GM19467 (cell line): ENCODE measurements around the gene NCOA6.
"Not testable (repeated sequence)": the region's sequence is repeated elsewhere in the genome, so short reads cannot be mapped to it uniquely, and the experiment has no call there.

ENCODE experiments used
- ATAC-seq: cut with Tn5 transposase; IDR thresholded peaks from one replicate; pipeline ENCODE4 v1.9.1; 2021; ENCODE audit warnings: mild to moderate bottlenecking, moderate library complexity; ENCODE audit not compliant: unreplicated experiment

Gene NCOA6

DNA sequence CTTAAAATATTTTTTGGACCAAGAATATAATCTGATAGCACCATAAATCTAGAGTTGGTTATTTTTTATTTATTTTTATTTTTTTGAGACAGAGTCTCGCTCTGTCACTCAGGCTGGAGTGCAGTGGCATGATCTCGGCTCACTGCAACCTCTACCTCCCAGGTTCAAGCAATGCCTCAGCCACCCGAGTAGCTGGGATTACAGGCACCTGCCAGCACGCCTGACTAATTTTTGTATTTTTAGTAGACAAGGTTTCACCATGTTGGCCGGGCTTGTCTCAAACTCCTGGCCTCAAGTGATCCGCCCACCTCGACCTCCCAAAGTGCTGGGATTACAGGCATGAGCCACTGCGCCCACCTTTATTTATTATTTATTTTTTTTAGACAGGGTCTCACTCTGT lies 45.2 kb downstream of the NCOA6 start:
- ATAC-seq = not testable (repeated sequence)

- no peak for ATAC-seq
These were observed 49.3 kb downstream of the NCOA6 start for GRCh38 chr20:34776177-34776576.

DNA sequence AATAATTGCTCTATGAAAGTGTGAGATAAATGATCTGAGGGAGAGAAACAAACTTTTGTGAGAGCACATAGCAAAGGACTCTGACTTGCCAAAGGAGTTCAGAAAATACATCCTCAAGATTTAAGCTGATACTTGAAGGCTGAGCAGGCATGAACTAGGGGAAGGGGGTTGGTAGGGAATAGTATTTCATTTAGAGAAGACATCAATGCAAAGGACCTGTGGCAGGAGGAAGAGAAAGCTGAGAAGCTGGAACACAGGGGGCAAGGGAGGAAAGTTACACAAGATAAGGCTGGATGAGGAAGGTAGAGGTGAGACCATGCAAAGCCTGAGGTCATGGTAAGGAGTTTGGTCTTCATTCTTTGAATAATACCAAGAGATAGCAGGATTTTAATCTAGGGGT lies 50.6 kb downstream of the NCOA6 start:
- no peak for ATAC-seq

DNA sequence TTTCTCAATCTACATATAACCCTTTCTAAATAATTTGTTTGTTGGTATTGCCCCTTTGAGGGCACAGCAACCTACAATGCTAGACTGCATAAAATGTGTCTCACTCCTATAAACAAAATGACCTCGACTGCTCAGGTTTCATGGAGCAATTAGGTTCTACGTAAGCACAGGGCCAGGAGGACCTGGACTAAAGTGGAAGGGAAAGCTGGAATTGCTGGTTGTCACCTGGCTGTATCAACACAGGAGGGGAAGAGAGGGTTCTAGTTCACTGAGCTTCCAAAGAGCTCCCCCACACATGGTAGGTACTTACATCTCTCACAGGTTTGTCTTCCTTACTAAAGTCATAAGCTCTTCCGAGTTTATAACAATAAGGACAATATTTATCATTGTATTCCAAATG lies 51.0 kb downstream of the NCOA6 start:
- no peak for ATAC-seq

DNA sequence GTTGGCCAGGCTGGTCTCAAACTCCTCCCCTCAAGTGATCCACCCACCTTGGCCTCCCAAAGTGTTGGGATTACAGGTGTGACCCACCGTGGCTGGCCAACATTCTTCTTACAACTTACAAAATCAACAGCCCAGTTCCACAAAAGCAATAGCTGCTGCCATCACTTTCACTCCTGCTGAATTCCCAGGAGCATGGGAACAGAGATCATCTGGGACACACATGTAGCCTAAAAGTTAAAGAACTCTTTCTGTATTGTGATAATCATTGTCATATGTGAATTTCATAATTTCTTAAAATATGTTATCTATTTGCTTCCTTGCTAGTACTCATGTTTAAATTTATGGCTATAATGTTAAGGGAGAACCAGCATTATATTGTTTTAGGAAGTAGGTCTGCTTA lies 51.7 kb downstream of the NCOA6 start:
- no peak for ATAC-seq

DNA sequence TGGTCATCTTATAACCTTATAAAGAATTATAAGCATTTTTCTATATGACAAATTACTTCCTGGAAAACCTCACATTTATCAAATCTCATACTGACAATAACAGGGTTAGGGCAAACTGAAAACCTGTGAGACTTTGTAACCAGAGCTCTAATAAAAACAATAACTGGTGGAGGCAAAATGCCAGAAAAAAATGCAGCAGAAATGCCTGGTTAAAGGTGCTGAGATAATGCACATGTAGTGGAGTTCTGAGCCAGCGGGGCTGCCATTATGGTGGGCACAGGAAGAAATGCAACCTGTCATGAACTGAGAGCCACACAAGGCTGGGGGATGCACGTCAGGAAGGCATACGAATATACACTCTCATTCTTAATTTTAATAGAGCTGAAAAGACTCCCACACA lies 53.0 kb downstream of the NCOA6 start:
- no peak for ATAC-seq

DNA sequence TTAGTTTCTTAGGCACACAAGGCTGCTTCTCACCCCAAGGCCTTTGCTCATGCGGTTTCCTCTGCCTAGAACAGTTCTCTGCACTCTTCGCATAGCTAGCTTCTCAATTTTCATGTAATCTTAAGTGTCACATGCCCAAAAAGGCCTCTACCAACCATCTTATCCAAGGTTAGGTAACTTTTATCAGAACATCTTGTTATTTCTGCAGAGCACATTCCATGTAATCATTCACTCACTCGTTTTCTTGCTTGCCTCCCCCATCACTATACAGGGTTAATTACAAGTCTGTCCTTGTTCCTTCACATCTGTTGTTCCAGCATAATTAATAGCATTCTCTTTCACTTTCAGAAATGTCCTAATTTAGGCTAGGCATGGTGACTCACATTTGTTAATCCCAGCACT lies 53.8 kb downstream of the NCOA6 start:
- no peak for ATAC-seq

DNA sequence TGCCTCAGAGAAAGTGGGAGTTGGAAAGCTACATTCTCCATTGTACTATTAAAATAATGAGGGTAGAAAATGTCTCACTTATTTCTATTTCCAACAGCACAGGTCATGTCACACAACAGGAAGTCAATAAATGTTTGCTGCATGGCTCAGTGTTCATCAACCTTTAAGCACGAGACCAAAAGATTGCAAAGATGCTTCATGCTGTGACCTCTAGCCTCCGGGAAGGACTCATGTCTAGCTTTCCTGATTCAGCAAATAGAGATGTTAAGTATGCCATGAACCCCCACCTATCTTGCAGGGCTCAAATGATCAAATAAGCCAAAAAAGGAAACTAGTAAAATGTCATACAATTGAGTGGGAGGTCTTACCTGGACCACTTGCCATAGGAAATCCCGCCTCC lies 57.4 kb downstream of the NCOA6 start:
- ATAC-seq = no peak

- no peak for ATAC-seq
These were observed 63.4 kb downstream of the NCOA6 start for GRCh38 chr20:34762031-34762555.

GRCh38 chr20:34755367-34755766 lies 70.1 kb downstream of the NCOA6 start:
- no peak for ATAC-seq

- no peak for ATAC-seq
These were observed 70.8 kb downstream of the NCOA6 start for GRCh38 chr20:34754611-34755010.

GRCh38 chr20:34753706-34754461 lies 71.6 kb downstream of the NCOA6 start:
- no peak for ATAC-seq

DNA sequence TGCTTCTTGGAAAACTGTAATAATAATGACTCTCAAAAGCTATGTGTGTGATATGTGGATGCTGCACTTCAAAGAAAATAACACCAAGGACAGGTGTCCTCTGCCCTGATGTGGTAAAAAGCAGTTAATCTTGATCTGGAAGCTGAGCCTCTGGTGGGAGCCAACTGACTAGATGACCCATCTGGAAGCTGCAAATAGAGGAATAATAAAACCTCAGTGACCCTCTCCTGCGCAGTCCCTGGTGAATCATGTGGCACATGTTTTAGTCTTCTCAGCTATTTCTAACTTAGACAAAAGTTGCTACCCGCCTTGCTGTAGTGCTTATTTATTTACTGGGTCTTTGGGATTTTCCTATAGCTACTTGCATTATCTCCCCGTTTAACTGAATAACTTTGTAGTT lies 74.0 kb downstream of the NCOA6 start:
- ATAC-seq = no peak

DNA sequence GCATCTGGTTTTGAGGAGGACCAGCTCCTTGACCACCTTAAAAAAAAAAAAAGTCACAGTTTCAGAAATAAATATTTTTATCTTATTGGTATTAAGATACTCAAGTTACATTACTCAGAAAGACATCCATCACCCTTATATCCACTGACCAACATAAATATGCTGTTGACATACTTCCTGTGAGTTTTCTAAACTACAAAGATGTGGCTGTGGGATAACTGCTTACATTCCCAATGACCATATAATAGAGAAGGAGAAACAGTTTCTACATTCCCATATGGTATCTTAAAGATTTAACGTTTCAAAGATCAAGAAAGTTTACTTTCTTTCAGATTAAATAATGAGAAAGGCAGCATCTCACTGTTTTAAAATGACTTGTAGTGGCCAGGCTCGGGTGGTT lies 75.0 kb downstream of the NCOA6 start:
- no peak for ATAC-seq

GRCh38 chr20:34748709-34749108 lies 76.7 kb downstream of the NCOA6 start:
- no peak for ATAC-seq

DNA sequence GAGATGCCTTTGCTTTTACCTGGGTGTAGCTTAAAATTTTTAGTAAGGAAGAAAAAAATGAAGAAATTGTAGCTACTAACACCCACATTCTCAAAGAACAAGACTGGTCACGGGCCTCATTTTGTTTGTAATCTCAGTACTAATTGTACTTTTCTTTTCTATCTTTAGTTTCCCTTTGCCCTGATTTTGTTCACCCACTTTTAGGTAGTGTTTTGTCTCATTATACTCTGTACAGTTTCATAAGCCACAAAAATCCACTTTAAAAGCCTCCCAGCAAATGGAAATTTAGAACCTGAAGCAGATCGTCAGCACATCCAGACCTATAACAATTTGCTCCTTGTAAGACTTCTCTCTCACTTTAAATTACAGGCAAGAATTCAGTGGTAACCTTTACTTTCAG lies 78.0 kb downstream of the NCOA6 start:
- no peak for ATAC-seq

GRCh38 chr20:34746674-34747073 lies 78.8 kb downstream of the NCOA6 start:
- no peak for ATAC-seq

- no peak for ATAC-seq
These were observed 80.6 kb downstream of the NCOA6 start for GRCh38 chr20:34744847-34745246.

DNA sequence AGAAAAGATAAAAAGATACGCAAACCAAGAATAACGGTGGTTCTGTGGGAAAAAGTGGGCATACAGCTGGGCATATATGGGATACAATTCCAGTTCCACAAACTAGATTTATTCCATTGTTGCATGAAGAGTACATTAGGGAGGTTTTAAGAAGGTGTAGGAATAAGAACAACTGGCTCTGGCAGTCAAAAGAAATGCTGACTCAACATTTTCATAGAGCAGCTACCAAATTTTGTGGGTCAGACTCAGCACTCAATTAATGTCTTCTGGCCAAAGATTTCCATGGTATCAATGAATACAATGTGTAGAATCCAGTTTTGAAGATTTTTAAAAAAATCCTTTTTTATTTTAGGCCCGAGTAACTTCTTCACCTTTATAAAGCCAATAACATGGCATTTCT lies 81.1 kb downstream of the NCOA6 start:
- ATAC-seq = no peak

- no peak for ATAC-seq
These were observed 82.4 kb downstream of the NCOA6 start for GRCh38 chr20:34743039-34743438.

DNA sequence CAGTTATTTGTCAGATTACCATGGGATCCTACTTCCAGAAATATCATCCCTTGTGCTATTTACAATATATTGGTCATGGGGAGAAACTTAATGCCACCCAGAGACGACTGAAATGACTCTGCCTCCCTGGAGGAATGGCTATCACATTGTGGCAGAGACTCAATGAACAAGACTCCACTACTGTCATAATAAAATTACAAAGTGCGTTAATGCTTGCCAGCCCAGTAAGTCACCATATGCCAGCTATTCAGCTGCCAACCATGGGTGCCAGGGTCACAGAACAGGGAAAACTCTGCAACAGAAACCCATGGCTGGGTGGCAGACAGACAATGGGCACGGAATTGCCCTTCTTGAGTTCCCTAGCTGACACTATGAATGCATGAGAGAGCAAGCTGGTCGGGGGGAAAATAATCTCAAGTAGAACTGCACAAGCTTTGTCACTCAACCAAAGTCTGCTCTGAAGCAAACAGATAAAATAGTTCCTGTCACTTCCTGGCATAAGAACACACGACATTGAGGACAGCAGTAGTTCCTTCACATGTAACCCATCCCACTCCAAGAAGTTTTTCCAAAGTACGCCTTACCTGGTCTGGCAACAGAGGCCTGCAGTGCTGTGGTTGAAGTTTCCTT lies 89.2 kb downstream of the NCOA6 start:
- no peak for ATAC-seq

- ATAC-seq = no peak
These were observed 92.9 kb downstream of the NCOA6 start for GRCh38 chr20:34732523-34732922.

DNA sequence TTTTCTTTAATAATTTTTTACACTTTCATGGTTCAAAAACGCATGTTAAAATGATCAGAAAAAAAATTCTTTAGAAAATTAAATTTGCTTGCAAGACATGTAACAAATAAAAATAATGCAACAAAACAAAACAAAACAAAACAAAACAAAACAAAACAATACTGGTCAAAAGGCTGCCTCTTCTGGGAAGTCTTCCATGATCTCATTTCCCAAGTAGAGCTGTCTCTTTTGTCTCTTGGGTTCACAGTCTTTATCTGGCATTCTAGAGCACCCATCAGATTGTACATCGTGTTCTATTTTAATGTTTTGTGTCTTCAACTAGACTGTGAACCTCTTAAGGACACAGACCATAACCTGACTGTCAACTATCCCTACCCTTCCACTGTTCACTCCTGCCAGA lies 96.0 kb downstream of the NCOA6 start:
- no peak for ATAC-seq
